ENCODE results near the gene RNF217. TPM values are rescaled to one million over a fixed set of nuclear protein-coding genes. Genes with fewer than 3 reads are reported as not detected.

Gene RNF217, protein sequence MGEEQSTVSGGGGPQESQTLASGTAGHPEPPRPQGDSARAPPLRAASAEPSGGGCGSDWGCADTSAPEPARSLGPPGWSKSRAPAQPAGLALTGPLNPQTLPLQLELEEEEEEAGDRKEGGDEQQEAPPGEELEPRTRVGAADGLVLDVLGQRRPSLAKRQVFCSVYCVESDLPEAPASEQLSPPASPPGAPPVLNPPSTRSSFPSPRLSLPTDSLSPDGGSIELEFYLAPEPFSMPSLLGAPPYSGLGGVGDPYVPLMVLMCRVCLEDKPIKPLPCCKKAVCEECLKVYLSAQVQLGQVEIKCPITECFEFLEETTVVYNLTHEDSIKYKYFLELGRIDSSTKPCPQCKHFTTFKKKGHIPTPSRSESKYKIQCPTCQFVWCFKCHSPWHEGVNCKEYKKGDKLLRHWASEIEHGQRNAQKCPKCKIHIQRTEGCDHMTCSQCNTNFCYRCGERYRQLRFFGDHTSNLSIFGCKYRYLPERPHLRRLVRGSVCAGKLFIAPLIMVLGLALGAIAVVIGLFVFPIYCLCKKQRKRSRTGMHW
- 3.9 TPM for polyA plus RNA-seq (2013, experiment 1 of 2)
- polyA plus RNA-seq (2013, experiment 2 of 2) = 4.3 TPM

DNA sequence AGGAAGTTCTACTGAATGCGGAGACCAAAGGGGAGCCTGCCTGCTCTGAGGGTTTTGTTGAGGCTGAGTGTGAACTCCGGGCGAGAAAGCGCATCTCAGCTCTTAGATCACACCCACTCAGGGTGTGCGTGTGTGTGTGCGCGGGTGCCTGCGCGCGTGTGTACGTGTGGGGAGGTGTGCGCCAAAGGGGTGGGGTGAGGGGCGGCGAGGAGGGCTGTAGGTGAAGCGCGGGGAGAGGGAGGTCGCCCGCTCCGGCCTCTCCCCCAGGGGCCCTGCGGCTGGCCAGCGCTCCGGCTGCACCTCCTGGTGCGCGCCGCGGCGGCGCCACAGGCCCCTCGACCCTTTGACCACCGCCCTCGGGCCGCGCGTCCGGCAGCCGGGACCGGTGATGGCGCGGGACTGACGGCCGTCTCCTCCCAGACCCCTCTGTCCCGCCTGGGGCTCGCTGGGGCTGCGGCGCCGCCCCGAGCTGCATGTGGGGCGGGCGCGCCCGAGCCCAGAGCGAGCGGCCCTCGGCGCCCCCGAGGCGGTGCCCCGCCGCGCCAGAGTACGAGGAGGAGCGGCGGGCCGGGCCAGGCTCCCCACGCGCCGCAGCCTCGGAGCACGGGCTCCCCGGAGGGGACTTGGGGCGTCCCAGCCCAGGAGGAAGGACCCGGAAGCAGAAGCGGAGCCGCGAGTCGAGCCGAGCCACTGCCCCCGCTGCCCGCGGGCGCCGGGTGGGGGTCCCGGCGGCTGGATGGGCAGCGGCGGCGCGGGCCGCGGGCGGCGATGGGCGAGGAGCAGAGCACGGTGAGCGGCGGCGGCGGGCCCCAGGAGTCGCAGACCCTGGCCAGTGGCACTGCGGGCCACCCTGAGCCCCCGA is at the start of gene RNF217:
RNF217 (plus strand) TSS at position 661 of the 862 bp plus-strand sequence; CDS start at position 769, 108 bp downstream.
- H3K18ac ChIP-seq (ENCODE audit: low read length) = peak within 1 kb of the TSS; percentile 97
- no peaks in the 10 kb centered on the region for H3K9me3 ChIP-seq (replicated peaks in 1 of 2; ENCODE audit: control insufficient read depth in 2 of 2, insufficient read depth in 1 of 2, low read depth in 1 of 2, low read length in 2 of 2)
- peaks cover 6 to 20% of the 10 kb centered on the region in 2 donors for H3K4me1 ChIP-seq (ENCODE audit: control insufficient read depth in 2 of 2, insufficient read depth in 1 of 2, low read depth in 1 of 2, low read length in 2 of 2)
- H3K79me1 ChIP-seq (ENCODE audit: low read depth, low read length) = no peaks in the 10 kb centered on the region
- no peaks in the 10 kb centered on the region for H3K27me3 ChIP-seq (ENCODE audit: control insufficient read depth in 3 of 3, insufficient read depth in 3 of 3, low read depth in 1 of 3, low read length in 3 of 3)
- H3K14ac ChIP-seq (ENCODE audit: low read length) = peak within 1 kb of the TSS; percentile 77
- H3K4ac ChIP-seq (ENCODE audit: low read length) = peak within 1 kb of the TSS; percentile 37
- H2AFZ ChIP-seq (ENCODE audit: low read length) = peak within 1 kb of the TSS; percentile 97
- peak within 1 kb of the TSS; percentile 16 for H2AK5ac ChIP-seq (ENCODE audit: low read depth, low read length)
- H3K9ac ChIP-seq (ENCODE audit: low read depth, low read length, poor library complexity) = peak within 1 kb of the TSS; percentile 92
- no peak within 1 kb of the TSS for H3K27ac ChIP-seq (replicated peaks; ENCODE audit: low read length)
- H3K23ac ChIP-seq (ENCODE audit: low read depth, low read length, poor library complexity) = peak within 1 kb of the TSS; percentile 87
- peak within 1 kb of the TSS; percentile 78 for H2BK12ac ChIP-seq (ENCODE audit: low read length)
- peak within 1 kb of the TSS; percentile 76 to 98 for H3K4me3 ChIP-seq (ENCODE audit: low read length in 2 of 2)
- DNase-seq (ENCODE audit: low spot score) = peak; percentile 45
- H2BK120ac ChIP-seq (ENCODE audit: low read depth, low read length) = no peak within 1 kb of the TSS
- H4K91ac ChIP-seq (ENCODE audit: low read depth, low read length, poor library complexity) = no peak within 1 kb of the TSS
- no CpG with 5 or more reads among the region's 101 CpGs for WGBS, 2 donors (ENCODE audit: extremely low coverage in 2 of 2, insufficient read length in 2 of 2, insufficient replicate concordance in 1 of 2)
- no peaks in the 10 kb centered on the region for H3K36me3 ChIP-seq (replicated peaks in 1 of 2; ENCODE audit: control insufficient read depth in 2 of 2, insufficient read depth in 2 of 2, low read length in 2 of 2)
- H2BK15ac ChIP-seq (ENCODE audit: low read length) = peak within 1 kb of the TSS; percentile 86
- no peak within 1 kb of the TSS for H4K8ac ChIP-seq (ENCODE audit: low read depth, low read length)
- peak within 1 kb of the TSS; percentile 76 for H3K4me2 ChIP-seq (ENCODE audit: insufficient read depth, low read length, poor library complexity, severe bottlenecking)
- H2BK5ac ChIP-seq (ENCODE audit: low read length) = peak within 1 kb of the TSS; percentile 69

- Histone ChIP-seq H2AFZ (ENCODE audit: low read length) (no peak overlapping the region), H3K36me3 (replicated peaks in 1 of 2; ENCODE audit: control insufficient read depth in 2 of 2, insufficient read depth in 2 of 2, low read length in 2 of 2) (no peaks in the 10 kb centered on the region), H3K4me2 (ENCODE audit: insufficient read depth, low read length, poor library complexity, severe bottlenecking) (no peak overlapping the region), H3K23ac (ENCODE audit: low read depth, low read length, poor library complexity) (no peak overlapping the region), H3K4me3 (ENCODE audit: low read length in 2 of 2) (no peak overlapping the region), H2BK12ac (ENCODE audit: low read length) (no peak overlapping the region), H3K9ac (ENCODE audit: low read depth, low read length, poor library complexity) (no peak overlapping the region), H3K27ac (replicated peaks; ENCODE audit: low read length) (no peak overlapping the region), H4K8ac (ENCODE audit: low read depth, low read length) (no peak overlapping the region), H3K4ac (ENCODE audit: low read length) (no peak overlapping the region), H3K79me1 (ENCODE audit: low read depth, low read length) (no peaks in the 10 kb centered on the region), H2AK5ac (ENCODE audit: low read depth, low read length) (no peak overlapping the region), H4K91ac (ENCODE audit: low read depth, low read length, poor library complexity) (no peak overlapping the region), H3K4me1 (ENCODE audit: control insufficient read depth in 2 of 2, insufficient read depth in 1 of 2, low read depth in 1 of 2, low read length in 2 of 2) (no peaks in the 10 kb centered on the region), H3K9me3 (replicated peaks in 1 of 2; ENCODE audit: control insufficient read depth in 2 of 2, insufficient read depth in 1 of 2, low read depth in 1 of 2, low read length in 2 of 2) (no peaks in the 10 kb centered on the region), H2BK15ac (ENCODE audit: low read length) (no peak overlapping the region), H3K14ac (ENCODE audit: low read length) (no peak overlapping the region), H3K27me3 (ENCODE audit: control insufficient read depth in 3 of 3, insufficient read depth in 3 of 3, low read depth in 1 of 3, low read length in 3 of 3) (no peaks in the 10 kb centered on the region), H3K18ac (ENCODE audit: low read length) (no peak overlapping the region), H2BK120ac (ENCODE audit: low read depth, low read length) (no peak overlapping the region), H2BK5ac (ENCODE audit: low read length) (no peak overlapping the region)
- DNase-seq (ENCODE audit: low spot score) = no peak
- WGBS, 2 donors (ENCODE audit: extremely low coverage in 2 of 2, insufficient read length in 2 of 2, insufficient replicate concordance in 1 of 2) = no CpG with 5 or more reads among the region's 1 CpG
Measured at GRCh38 chr6:124913056-124913455, 49.2 kb upstream of the RNF217 start.

- Histone ChIP-seq H3K14ac (ENCODE audit: low read length) (no peak overlapping the region), H3K23ac (ENCODE audit: low read depth, low read length, poor library complexity) (no peak overlapping the region), H3K36me3 (replicated peaks in 1 of 2; ENCODE audit: control insufficient read depth in 2 of 2, insufficient read depth in 2 of 2, low read length in 2 of 2) (no peaks in the 10 kb centered on the region), H3K4me1 (ENCODE audit: control insufficient read depth in 2 of 2, insufficient read depth in 1 of 2, low read depth in 1 of 2, low read length in 2 of 2) (no peaks in the 10 kb centered on the region), H3K9ac (ENCODE audit: low read depth, low read length, poor library complexity) (no peak overlapping the region), H3K4me3 (ENCODE audit: low read length in 2 of 2) (no peak overlapping the region), H2BK12ac (ENCODE audit: low read length) (no peak overlapping the region), H4K8ac (ENCODE audit: low read depth, low read length) (no peak overlapping the region), H2BK5ac (ENCODE audit: low read length) (no peak overlapping the region), H3K4me2 (ENCODE audit: insufficient read depth, low read length, poor library complexity, severe bottlenecking) (no peak overlapping the region), H3K27ac (replicated peaks; ENCODE audit: low read length) (no peak overlapping the region), H3K18ac (ENCODE audit: low read length) (no peak overlapping the region), H2AFZ (ENCODE audit: low read length) (no peak overlapping the region), H3K27me3 (ENCODE audit: control insufficient read depth in 3 of 3, insufficient read depth in 3 of 3, low read depth in 1 of 3, low read length in 3 of 3) (no peaks in the 10 kb centered on the region), H2AK5ac (ENCODE audit: low read depth, low read length) (no peak overlapping the region), H3K79me1 (ENCODE audit: low read depth, low read length) (no peaks in the 10 kb centered on the region), H2BK120ac (ENCODE audit: low read depth, low read length) (no peak overlapping the region), H2BK15ac (ENCODE audit: low read length) (no peak overlapping the region), H3K4ac (ENCODE audit: low read length) (no peak overlapping the region), H3K9me3 (replicated peaks in 1 of 2; ENCODE audit: control insufficient read depth in 2 of 2, insufficient read depth in 1 of 2, low read depth in 1 of 2, low read length in 2 of 2) (peaks cover 4 to 6% of the 10 kb centered on the region in 2 donors), H4K91ac (ENCODE audit: low read depth, low read length, poor library complexity) (no peak overlapping the region)
- no peak for DNase-seq (ENCODE audit: low spot score)
- WGBS, 2 donors (ENCODE audit: extremely low coverage in 2 of 2, insufficient read length in 2 of 2, insufficient replicate concordance in 1 of 2) = no CpG with 5 or more reads among the region's 1 CpG
Measured at GRCh38 chr6:124917769-124918168, 44.5 kb upstream of the RNF217 start.

Data from neuronal stem cell (in vitro differentiated cells).